ENCODE results near the gene RSF1. TPM values are rescaled to one million over a fixed set of nuclear protein-coding genes. Genes with fewer than 3 reads are reported as not detected.

The RSF1 gene
- polyA plus RNA-seq, 1 of the 3 experiments (the other 2 are of a cell fraction): 8.4 TPM

DNA sequence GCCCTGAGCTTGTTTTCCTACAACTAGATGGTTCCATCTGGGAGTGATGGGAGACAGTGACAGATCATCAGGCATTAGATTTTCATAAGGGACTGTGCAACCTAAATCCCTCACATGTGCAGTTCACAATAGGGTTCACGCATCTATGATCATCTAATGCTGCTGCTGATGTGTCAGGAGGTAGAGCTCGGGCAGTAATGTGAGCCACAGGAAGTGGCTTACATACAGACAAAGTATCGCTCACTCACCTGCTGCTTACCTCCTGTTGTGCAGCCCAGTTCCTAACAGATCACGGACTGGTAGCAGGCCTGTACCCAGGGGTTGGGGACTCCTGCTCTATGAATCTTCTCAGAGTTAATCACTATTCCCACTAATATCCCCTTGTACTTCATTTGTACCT is 12.8 kb upstream of the RSF1 start (continued):
- TF ChIP-seq, protein P1, sequence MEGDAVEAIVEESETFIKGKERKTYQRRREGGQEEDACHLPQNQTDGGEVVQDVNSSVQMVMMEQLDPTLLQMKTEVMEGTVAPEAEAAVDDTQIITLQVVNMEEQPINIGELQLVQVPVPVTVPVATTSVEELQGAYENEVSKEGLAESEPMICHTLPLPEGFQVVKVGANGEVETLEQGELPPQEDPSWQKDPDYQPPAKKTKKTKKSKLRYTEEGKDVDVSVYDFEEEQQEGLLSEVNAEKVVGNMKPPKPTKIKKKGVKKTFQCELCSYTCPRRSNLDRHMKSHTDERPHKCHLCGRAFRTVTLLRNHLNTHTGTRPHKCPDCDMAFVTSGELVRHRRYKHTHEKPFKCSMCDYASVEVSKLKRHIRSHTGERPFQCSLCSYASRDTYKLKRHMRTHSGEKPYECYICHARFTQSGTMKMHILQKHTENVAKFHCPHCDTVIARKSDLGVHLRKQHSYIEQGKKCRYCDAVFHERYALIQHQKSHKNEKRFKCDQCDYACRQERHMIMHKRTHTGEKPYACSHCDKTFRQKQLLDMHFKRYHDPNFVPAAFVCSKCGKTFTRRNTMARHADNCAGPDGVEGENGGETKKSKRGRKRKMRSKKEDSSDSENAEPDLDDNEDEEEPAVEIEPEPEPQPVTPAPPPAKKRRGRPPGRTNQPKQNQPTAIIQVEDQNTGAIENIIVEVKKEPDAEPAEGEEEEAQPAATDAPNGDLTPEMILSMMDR (IDR thresholded peaks at IDR 0.05): no peak
- no peak for TF ChIP-seq FOXM1 (IDR thresholded peaks at IDR 0.05; ENCODE audit: low read depth)
- no peak for TF ChIP-seq YY1 (IDR thresholded peaks at IDR 0.05; ENCODE audit: low read depth)
- TF ChIP-seq, protein P2, sequence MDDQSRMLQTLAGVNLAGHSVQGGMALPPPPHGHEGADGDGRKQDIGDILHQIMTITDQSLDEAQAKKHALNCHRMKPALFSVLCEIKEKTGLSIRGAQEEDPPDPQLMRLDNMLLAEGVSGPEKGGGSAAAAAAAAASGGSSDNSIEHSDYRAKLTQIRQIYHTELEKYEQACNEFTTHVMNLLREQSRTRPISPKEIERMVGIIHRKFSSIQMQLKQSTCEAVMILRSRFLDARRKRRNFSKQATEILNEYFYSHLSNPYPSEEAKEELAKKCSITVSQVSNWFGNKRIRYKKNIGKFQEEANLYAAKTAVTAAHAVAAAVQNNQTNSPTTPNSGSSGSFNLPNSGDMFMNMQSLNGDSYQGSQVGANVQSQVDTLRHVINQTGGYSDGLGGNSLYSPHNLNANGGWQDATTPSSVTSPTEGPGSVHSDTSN (IDR thresholded peaks at IDR 0.05): no peak
- no peak for TF ChIP-seq RCOR1 (IDR thresholded peaks at IDR 0.05; ENCODE audit: low read length)
- no peak for TF ChIP-seq TCF12 (IDR thresholded peaks at IDR 0.05)
- TF ChIP-seq NFIC (IDR thresholded peaks at IDR 0.05; ENCODE audit: borderline replicate concordance): no peak

DNA sequence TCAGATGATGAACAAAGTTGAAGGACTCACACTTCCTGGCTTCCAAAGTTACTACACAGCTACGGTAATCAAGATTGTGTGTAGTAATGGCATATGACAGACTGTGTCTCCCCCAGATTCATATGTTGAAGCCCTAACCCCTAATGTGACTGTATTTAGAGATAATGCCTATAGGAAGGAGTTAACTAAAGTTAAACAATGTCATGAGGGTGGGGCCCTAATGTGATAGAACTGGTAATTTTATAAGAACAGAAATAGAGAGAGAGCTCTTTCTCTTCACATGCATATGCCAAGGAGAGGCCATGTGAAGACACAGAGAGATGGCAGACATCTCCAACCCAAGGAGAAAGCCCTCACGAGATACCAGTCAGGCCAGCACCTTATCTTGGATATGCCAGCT is 8.4 kb upstream of the RSF1 start:
- CTCF ChIA-PET: no interaction called here
- WGBS (ENCODE audit: low lambda C conversion rate): 82% methylated on average over 2 of the region's 2 CpGs
- no peak for DNase-seq

DNA sequence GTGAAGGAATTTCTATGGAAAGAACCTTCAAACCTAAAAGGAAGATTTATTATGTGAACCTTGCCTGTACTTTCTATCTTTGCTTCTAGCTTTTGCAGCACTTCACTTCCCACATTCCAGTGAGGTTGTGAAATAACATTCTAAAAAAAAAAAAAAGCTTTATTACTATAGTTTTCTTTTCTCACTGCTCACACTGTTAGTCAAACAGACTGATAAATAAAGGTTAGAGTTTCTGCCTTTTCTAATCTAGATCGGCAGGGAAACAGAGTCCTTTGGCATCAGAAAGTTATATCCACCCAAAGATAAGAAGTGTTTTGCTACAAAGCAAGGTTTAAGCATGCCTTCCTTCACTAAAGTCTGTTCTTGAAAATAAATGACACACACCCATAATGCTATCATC is 3.3 kb upstream of the RSF1 start:
- no peak overlapping the region for H3K4me3 ChIP-seq (ENCODE audit: low read depth in 2 of 2, low read length in 1 of 2)
- no peak overlapping the region for H3K27ac ChIP-seq (ENCODE audit: low read depth in 2 of 2, low read length in 1 of 2)
- WGBS (ENCODE audit: low lambda C conversion rate): 93% methylated on average over 1 of the region's 1 CpG
- peaks cover 0 to 9% of the 10 kb centered on the region in 2 experiments for H3K36me3 ChIP-seq (replicated peaks in 1 of 2; ENCODE audit: control insufficient read depth in 1 of 2, insufficient read depth in 2 of 2, low read length in 1 of 2)
- no peak overlapping the region for H2AFZ ChIP-seq (ENCODE audit: low read depth)
- H3K9ac ChIP-seq: no peak overlapping the region
- ChIA-PET CTCF (interaction anchor here (1.1 kb wide), 1 partner anchor 59 kb away, joined by 4 read pairs; no protein-coding TSS in a partner anchor), POLR2A (no interaction called here)
- no peaks in the 10 kb centered on the region for H3K9me2 ChIP-seq
- H3K4me2 ChIP-seq: peak overlapping the region; percentile 3; the same call in 1 of the 2 replicates
- no peaks in the 10 kb centered on the region for H3K27me3 ChIP-seq (ENCODE audit: insufficient read depth)
- peaks cover 61% of the 10 kb centered on the region for H3K79me2 ChIP-seq (ENCODE audit: insufficient read depth)
- peaks cover 5% of the 10 kb centered on the region for H4K20me1 ChIP-seq (ENCODE audit: insufficient read depth)
- DNase-seq: no peak
- no peaks in the 10 kb centered on the region for H3K9me3 ChIP-seq
- H3K4me1 ChIP-seq (ENCODE audit: control insufficient read depth in 1 of 2, insufficient read depth in 2 of 2, low read depth in 1 of 2, low read length in 1 of 2): peaks cover 0 to 2% of the 10 kb centered on the region in 2 experiments; a peak in 2 of 4 replicates
- peaks cover 8% of the 10 kb centered on the region for H3F3A ChIP-seq (replicated peaks; ENCODE audit: insufficient read depth)
- TF ChIP-seq, protein P3, sequence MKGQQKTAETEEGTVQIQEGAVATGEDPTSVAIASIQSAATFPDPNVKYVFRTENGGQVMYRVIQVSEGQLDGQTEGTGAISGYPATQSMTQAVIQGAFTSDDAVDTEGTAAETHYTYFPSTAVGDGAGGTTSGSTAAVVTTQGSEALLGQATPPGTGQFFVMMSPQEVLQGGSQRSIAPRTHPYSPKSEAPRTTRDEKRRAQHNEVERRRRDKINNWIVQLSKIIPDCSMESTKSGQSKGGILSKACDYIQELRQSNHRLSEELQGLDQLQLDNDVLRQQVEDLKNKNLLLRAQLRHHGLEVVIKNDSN (IDR thresholded peaks at IDR 0.05; ENCODE audit: borderline replicate concordance, low read depth): no peak
- TF ChIP-seq, protein P4, sequence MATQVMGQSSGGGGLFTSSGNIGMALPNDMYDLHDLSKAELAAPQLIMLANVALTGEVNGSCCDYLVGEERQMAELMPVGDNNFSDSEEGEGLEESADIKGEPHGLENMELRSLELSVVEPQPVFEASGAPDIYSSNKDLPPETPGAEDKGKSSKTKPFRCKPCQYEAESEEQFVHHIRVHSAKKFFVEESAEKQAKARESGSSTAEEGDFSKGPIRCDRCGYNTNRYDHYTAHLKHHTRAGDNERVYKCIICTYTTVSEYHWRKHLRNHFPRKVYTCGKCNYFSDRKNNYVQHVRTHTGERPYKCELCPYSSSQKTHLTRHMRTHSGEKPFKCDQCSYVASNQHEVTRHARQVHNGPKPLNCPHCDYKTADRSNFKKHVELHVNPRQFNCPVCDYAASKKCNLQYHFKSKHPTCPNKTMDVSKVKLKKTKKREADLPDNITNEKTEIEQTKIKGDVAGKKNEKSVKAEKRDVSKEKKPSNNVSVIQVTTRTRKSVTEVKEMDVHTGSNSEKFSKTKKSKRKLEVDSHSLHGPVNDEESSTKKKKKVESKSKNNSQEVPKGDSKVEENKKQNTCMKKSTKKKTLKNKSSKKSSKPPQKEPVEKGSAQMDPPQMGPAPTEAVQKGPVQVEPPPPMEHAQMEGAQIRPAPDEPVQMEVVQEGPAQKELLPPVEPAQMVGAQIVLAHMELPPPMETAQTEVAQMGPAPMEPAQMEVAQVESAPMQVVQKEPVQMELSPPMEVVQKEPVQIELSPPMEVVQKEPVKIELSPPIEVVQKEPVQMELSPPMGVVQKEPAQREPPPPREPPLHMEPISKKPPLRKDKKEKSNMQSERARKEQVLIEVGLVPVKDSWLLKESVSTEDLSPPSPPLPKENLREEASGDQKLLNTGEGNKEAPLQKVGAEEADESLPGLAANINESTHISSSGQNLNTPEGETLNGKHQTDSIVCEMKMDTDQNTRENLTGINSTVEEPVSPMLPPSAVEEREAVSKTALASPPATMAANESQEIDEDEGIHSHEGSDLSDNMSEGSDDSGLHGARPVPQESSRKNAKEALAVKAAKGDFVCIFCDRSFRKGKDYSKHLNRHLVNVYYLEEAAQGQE (IDR thresholded peaks at IDR 0.05; ENCODE audit: low read depth, low read length): no peak
- TF ChIP-seq RXRA (IDR thresholded peaks at IDR 0.05; ENCODE audit: borderline replicate concordance, low read depth): no peak
- no peak for TF ChIP-seq MXI1 (IDR thresholded peaks at IDR 0.05; ENCODE audit: low read depth, low read length)
- no peak for TF ChIP-seq POLR2AphosphoS5 (IDR thresholded peaks at IDR 0.05; ENCODE audit: low read depth, low read length)
- TF ChIP-seq, protein P1 (IDR thresholded peaks at IDR 0.05): no peak
- TF ChIP-seq, protein P5, sequence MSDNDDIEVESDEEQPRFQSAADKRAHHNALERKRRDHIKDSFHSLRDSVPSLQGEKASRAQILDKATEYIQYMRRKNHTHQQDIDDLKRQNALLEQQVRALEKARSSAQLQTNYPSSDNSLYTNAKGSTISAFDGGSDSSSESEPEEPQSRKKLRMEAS (IDR thresholded peaks at IDR 0.05; ENCODE audit: low read depth): no peak
- no peak for TF ChIP-seq EP300 (IDR thresholded peaks at IDR 0.05; ENCODE audit: borderline replicate concordance in 1 of 2, low read depth in 1 of 2, low read length in 1 of 2)
- TF ChIP-seq TEAD4 (IDR thresholded peaks at IDR 0.05; ENCODE audit: borderline replicate concordance, insufficient read depth): no peak
- no peak for TF ChIP-seq CHD2 (IDR thresholded peaks at IDR 0.05; ENCODE audit: low read length, partially characterized antibody)

More for the DNA sequence above, 8.4 kb upstream of the RSF1 start:
- Histone ChIP-seq H3K9ac (no peak overlapping the region), H3K4me3 (ENCODE audit: low read depth in 2 of 2, low read length in 1 of 2) (no peak overlapping the region), H2AFZ (ENCODE audit: low read depth) (no peak overlapping the region), H3K9me2 (no peaks in the 10 kb centered on the region), H3K9me3 (no peaks in the 10 kb centered on the region), H3K4me1 (ENCODE audit: control insufficient read depth in 1 of 2, insufficient read depth in 2 of 2, low read depth in 1 of 2, low read length in 1 of 2) (no peaks in the 10 kb centered on the region; a peak in 1 of 4 replicates), H3K79me2 (ENCODE audit: insufficient read depth) (peaks cover 19% of the 10 kb centered on the region), H3F3A (replicated peaks; ENCODE audit: insufficient read depth) (no peaks in the 10 kb centered on the region), H3K27ac (ENCODE audit: low read depth in 2 of 2, low read length in 1 of 2) (no peak overlapping the region), H3K27me3 (ENCODE audit: insufficient read depth) (no peaks in the 10 kb centered on the region), H3K4me2 (no peak overlapping the region), H4K20me1 (ENCODE audit: insufficient read depth) (no peaks in the 10 kb centered on the region), H3K36me3 (replicated peaks in 1 of 2; ENCODE audit: control insufficient read depth in 1 of 2, insufficient read depth in 2 of 2, low read length in 1 of 2) (peaks cover 0 to 17% of the 10 kb centered on the region in 2 experiments)
- no peak for TF ChIP-seq MEF2A (IDR thresholded peaks at IDR 0.05; ENCODE audit: borderline replicate concordance, low read depth)
- POLR2A ChIA-PET: no interaction called here

All from SK-N-SH (cell line).